Gastrocnemius medialis (tissue), 4 donors: ENCODE data around the gene UMODL1. TPM values are rescaled to one million over a fixed set of nuclear protein-coding genes. Genes with fewer than 3 reads are reported as not detected.

Experiments used
- ATAC-seq, 2 donors: fragments of 150-250 bp; one replicate each; pipeline ENCODE4 v1.9.1; 2016
- DNase-seq, 2 donors: peaks; one replicate each; pipeline ENCODE4 v3.0.0-alpha.2; 2019
- H3K27ac ChIP-seq, 4 donors: fragments of 200-600 bp; sonication (generic); 1 replicate in 1 of 4; 2 replicates in 3 of 4; pipeline ENCODE4 v1.5.1; 2016 to 2018; ENCODE audit warnings: mild to moderate bottlenecking in 2 of 4, moderate library complexity in 1 of 4
- H3K27me3 ChIP-seq, 3 donors: fragments of 200-600 bp; sonication (generic) in 2 of 3; 1 replicate in 1 of 3; 2 replicates in 2 of 3; pipeline versions ENCODE4 v1.5.1 to v1.6.0; 2016 to 2019; ENCODE audit warnings: mild to moderate bottlenecking in 1 of 3, moderate library complexity in 1 of 3
- H3K36me3 ChIP-seq, 2 donors: fragments of 200-600 bp; sonication (generic) in 1 of 2; one replicate each; pipeline ENCODE4 v1.5.1; 2017 to 2018
- H3K4me1 ChIP-seq, 2 donors: fragments of 200-600 bp; sonication (generic) in 1 of 2; one replicate each; pipeline ENCODE4 v1.5.1; 2016 to 2017; ENCODE audit warnings: mild to moderate bottlenecking in 2 of 2
- H3K4me3 ChIP-seq, 4 donors: fragments of 200-600 bp; sonication (generic) in 3 of 4; 1 replicate in 1 of 4; 2 replicates in 3 of 4; pipeline ENCODE4 v1.5.1; 2016 to 2019; ENCODE audit warnings: mild to moderate bottlenecking in 2 of 4
- H3K9me3 ChIP-seq, 3 donors: fragments of 200-600 bp; sonication (generic) in 2 of 3; 1 replicate in 1 of 3; 2 replicates in 2 of 3; pipeline ENCODE4 v1.5.1; 2016 to 2019
- POLR2A ChIP-seq, 2 donors: fragments of 450-650 bp; IDR thresholded peaks; one replicate each; pipeline ENCODE4 v1.6.1; 2017; ENCODE audit warnings: antibody characterized with exemption in 2 of 2, mild to moderate bottlenecking in 2 of 2, moderate library complexity in 2 of 2
- in situ Hi-C, 4 donors: fragments of 200-750 bp; cut with MboI; loops; one replicate each; pipeline versions ENCODE4 v1.15.0 to v1.8.0; 2017; ENCODE audit warnings: low sequenced_read_pairs in 4 of 4
- intact Hi-C: fragments of 100-400 bp; cut with DNase I; formaldehyde crosslinking; loops from one replicate; pipeline ENCODE4 v1.15.1; 2023; ENCODE audit warnings: low total_unique reads
- total RNA-seq, 4 donors: library from RNA; depleted of rRNA; stranded (reverse); fragments of >200 nt; gene quantifications; one replicate each; pipeline versions ENCODE4 v1.1.0 to v1.2.3, GENCODE V29; 2016
- TF ChIP-seq, protein P1 (sequence below), 5 experiments: fragments of 450-650 bp in 3 of 5; fragments of 200-600 bp in 2 of 5; sonication (generic) in 2 of 5; IDR thresholded peaks in 4 of 5; conservative IDR thresholded peaks in 1 of 5; 1 replicate in 4 of 5; 2 replicates in 1 of 5; pipeline ENCODE4 v1.5.1; 2016 to 2019; ENCODE audit warnings: antibody characterized with exemption in 5 of 5, mild to moderate bottlenecking in 3 of 5, moderate library complexity in 3 of 5

The UMODL1 gene
- total RNA-seq, 4 donors from 2014 or later: 0.13 TPM; not detected in 3

DNA sequence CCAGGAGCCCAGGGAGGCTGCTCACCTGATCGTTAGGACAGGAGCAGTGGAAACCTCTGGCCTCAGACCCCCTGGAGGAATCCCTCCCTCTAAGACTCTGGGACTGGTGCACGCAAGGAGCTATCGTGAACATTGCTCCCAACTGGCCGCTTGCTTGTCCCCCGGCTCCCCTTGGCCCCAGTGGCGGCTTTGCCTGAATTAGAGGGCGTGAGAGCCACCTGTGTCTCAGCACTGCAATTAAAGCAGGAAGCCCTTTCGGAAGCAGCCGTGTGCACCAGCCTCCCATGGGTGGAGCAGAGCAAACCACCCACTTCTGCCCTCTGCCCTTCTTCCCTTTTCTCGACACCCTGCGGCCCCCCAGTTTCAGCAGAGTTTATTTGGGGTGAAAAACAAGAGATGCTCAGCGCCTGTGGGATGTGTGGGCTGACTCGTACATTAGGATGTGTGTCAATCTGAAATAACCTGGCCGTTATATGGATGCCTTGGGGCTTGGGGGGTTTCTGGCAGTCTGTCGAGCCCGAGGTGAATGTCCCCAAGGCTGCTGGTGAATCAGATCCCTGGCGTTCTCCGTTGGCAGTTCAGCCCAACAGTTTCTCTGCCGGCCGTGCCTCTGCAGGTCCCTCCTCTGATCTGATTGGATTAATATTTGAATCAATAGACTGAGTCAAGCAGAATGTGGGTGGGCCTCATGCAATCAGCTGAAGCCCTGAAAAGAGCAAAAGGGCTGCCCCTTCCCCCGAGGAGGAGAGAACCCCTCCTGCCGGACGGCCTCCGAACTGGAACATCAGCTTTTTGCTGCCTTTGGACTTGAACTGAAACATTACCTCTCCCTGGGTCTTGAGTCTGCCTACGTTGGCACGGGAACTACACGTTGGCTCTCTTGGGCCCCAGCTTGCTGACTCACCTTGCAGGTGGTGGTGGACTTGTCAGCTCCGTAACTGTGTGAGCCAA lies 7.3 kb upstream of the UMODL1 start:
- H3K4me3 ChIP-seq: no peak overlapping the region
- no peaks in the 10 kb centered on the region for H3K9me3 ChIP-seq
- no peaks in the 10 kb centered on the region for H3K4me1 ChIP-seq
- DNase-seq: no peak
- no peak for ATAC-seq
- H3K36me3 ChIP-seq: no peaks in the 10 kb centered on the region
- no peak overlapping the region for H3K27ac ChIP-seq
- no peaks in the 10 kb centered on the region for H3K27me3 ChIP-seq
- TF ChIP-seq, protein P1, sequence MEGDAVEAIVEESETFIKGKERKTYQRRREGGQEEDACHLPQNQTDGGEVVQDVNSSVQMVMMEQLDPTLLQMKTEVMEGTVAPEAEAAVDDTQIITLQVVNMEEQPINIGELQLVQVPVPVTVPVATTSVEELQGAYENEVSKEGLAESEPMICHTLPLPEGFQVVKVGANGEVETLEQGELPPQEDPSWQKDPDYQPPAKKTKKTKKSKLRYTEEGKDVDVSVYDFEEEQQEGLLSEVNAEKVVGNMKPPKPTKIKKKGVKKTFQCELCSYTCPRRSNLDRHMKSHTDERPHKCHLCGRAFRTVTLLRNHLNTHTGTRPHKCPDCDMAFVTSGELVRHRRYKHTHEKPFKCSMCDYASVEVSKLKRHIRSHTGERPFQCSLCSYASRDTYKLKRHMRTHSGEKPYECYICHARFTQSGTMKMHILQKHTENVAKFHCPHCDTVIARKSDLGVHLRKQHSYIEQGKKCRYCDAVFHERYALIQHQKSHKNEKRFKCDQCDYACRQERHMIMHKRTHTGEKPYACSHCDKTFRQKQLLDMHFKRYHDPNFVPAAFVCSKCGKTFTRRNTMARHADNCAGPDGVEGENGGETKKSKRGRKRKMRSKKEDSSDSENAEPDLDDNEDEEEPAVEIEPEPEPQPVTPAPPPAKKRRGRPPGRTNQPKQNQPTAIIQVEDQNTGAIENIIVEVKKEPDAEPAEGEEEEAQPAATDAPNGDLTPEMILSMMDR (IDR thresholded peaks at IDR 0.05 in 4 of 5, conservative IDR thresholded peaks at IDR 0.05 in 1 of 5): no peak
- TF ChIP-seq POLR2A (IDR thresholded peaks at IDR 0.05): no peak
- in situ Hi-C loops: no loop called here
- intact Hi-C loops: no loop called here

DNA sequence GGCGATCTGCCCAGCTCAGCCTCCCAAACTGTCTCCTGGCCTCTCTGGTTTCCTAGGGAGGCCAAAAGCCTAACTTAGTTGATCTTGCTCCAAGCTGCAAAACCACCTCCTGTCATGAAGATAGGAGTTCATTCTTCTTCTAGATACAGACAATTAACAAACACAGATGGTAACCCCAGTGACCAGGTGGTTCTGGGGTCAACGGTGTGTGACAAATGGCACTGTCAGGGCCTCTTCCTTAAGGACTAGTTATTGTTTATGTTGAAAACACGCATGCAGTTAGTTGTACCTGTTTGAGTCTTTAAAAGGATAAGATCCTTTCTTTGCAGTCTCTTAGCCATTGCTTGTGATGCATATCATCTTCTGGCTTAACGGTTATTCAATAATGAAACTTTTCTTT lies 4.6 kb upstream of the UMODL1 start:
- no peak overlapping the region for H3K4me3 ChIP-seq
- H3K27ac ChIP-seq: no peak overlapping the region
- no peaks in the 10 kb centered on the region for H3K27me3 ChIP-seq
- no peak for TF ChIP-seq POLR2A (IDR thresholded peaks at IDR 0.05)
- TF ChIP-seq, protein P1 (IDR thresholded peaks at IDR 0.05 in 4 of 5, conservative IDR thresholded peaks at IDR 0.05 in 1 of 5): no peak
- no peaks in the 10 kb centered on the region for H3K4me1 ChIP-seq
- in situ Hi-C loops (no loop called here), intact Hi-C loops (loop anchor here (5.0 kb wide), 1 partner anchor 41 kb away; no protein-coding TSS in a partner anchor)
- ATAC-seq (no peak), DNase-seq (no peak)
- no peaks in the 10 kb centered on the region for H3K9me3 ChIP-seq
- no peaks in the 10 kb centered on the region for H3K36me3 ChIP-seq

DNA sequence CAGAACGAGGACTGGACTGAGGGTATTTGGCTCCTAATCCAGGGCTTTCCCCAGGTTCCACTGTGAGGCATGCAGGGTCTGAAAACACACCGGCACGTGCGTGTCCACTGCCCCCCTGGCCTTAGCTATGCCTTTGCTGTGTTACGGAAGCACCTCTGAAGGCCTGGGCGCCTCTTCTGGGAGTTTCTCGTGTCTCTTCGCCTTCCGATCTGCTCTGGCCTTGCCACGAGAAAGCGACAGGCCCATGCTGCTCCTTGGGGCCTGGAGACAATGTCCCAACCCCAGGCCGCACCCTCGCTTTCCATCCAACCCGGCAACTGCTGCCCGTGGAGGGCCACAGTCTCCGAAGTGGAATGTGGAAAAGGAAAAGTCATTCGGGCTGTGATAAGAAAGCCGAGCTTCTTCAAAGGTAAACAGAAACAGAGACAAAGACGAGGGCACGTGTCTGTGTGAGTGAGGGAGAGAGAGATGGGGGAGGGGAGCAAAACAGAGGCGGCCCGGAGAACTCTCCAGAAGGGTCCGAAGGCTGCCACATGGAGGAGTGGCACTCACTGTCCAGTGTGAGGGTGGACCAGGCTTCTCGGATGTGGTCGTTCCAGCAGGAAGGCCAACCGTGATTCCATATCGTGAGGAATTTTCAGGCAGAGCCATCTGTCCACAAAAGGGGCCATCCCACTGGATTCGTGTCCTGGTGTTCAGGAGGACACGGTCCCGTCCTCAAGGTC lies 3.4 kb upstream of the UMODL1 start:
- intact Hi-C loops (loop anchor here (5.0 kb wide), 1 partner anchor 40 kb away; no protein-coding TSS in a partner anchor), in situ Hi-C loops (no loop called here)
- TF ChIP-seq, protein P1 (IDR thresholded peaks at IDR 0.05 in 4 of 5, conservative IDR thresholded peaks at IDR 0.05 in 1 of 5): no peak
- no peak for TF ChIP-seq POLR2A (IDR thresholded peaks at IDR 0.05)
- no peaks in the 10 kb centered on the region for H3K27me3 ChIP-seq
- no peaks in the 10 kb centered on the region for H3K4me1 ChIP-seq
- H3K27ac ChIP-seq: no peak overlapping the region
- no peaks in the 10 kb centered on the region for H3K36me3 ChIP-seq
- no peak overlapping the region for H3K4me3 ChIP-seq
- DNase-seq: no peak
- no peaks in the 10 kb centered on the region for H3K9me3 ChIP-seq
- no peak for ATAC-seq

DNA sequence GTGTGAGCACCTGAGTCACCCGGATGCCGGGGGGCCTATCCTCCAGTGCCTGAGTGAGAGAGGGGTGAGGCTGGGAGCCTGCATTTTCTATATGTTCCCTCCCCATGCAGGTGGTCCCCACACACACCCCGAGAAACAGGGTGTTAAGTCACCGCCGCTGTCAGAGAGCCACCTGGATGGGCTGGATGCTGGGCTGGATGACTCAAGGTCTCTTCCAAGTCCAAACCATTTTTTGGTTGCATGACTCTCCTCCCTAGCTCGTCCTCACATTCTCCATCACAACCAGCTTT lies 2.9 kb upstream of the UMODL1 start:
- H3K4me3 ChIP-seq: no peak overlapping the region
- no peak for DNase-seq
- H3K4me1 ChIP-seq: no peaks in the 10 kb centered on the region
- no peaks in the 10 kb centered on the region for H3K9me3 ChIP-seq
- in situ Hi-C loops: no loop called here
- peaks cover 0 to 1% (median under 1%) of the 10 kb centered on the region in 3 donors for H3K27me3 ChIP-seq
- no peaks in the 10 kb centered on the region for H3K36me3 ChIP-seq
- H3K27ac ChIP-seq: no peak overlapping the region
- ATAC-seq: no peak
- TF ChIP-seq, protein P1 (IDR thresholded peaks at IDR 0.05 in 4 of 5, conservative IDR thresholded peaks at IDR 0.05 in 1 of 5): no peak
- TF ChIP-seq POLR2A (IDR thresholded peaks at IDR 0.05): no peak
- intact Hi-C loops: loop anchor here (5.0 kb wide), 1 partner anchor 39 kb away; no protein-coding TSS in a partner anchor
